HG03521 (cell line): ENCODE measurements around the gene MTHFR.

Experiments used
- ATAC-seq: cut with Tn5 transposase; IDR thresholded peaks from one replicate; pipeline ENCODE4 v1.9.1; 2021; ENCODE audit warnings: mild to moderate bottlenecking, moderate library complexity; ENCODE audit not compliant: unreplicated experiment

MTHFR gene

GRCh38 chr1:11783556-11783955, 22.2 kb downstream of the MTHFR start:
- ATAC-seq: no peak

DNA sequence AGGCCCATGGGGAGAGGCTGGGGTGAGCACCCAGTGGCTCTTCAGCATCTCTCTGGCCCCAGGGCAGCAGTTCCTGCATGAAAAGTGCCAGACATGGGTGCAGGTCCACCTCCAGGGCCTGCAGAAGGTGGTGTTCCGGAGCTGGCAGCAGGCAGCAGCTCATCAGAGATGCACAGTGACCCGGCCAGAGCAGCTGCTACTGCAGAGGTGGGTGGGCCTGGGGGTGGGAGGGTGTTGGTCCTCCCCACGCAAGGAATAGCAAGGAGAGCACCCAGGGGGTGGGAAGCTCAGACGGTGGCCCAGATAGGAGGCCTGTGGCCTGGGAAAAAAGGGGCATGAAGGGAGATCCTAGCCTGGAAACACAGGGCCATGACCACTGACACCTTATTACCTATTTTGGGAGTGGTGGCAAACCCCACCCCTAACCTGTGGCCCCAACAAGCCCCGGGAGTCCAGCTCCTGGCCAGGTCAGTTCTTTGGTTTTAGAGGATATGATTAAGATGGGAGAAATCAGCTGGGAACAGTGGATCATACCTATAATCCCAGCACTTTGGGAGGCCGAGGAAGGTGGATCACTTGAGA, 23.5 kb downstream of the MTHFR start:
- ATAC-seq: no peak

GRCh38 chr1:11781297-11781696, 24.5 kb downstream of the MTHFR start:
- no peak for ATAC-seq

DNA sequence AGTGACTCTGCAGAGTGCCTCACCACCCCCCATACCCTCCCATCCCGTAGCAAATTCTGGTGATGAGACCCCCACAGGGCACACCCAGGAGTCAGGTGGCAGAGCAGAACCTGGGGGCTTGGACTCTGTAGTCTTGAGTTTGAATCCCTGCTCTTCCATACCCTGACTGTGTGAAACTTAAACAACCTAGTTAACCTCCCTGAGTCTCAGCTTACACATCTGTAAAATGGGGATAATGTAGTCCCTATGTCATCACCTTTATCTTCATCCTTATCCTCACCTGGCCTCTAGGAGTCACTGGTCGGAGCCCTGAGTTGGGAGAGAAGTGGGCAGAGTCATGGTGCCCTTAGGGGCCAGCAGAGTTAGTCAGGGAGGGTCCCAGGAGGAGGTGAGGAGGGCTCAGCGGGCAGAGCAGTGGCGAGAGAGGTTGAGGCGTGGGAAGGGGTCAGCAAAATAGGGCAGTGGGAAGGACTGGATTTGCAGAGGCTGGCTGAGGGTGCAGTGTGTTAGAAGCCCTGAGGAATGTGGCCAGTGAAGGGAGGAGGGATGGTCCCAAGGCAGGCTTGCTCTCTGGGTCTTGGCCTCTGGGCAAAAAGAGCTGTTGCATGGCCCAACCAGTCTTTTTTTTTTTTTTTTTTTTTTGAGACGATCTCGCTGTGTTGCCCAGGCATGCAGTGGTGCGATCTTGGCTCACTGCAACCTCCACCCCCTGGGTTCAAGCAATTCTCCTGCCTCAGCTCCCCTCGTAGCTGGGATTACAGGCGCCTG, 25.2 kb downstream of the MTHFR start:
- ATAC-seq: no peak

GRCh38 chr1:11779715-11780379, 25.9 kb downstream of the MTHFR start:
- ATAC-seq: no peak

GRCh38 chr1:11778844-11779623, 26.7 kb downstream of the MTHFR start:
- no peak for ATAC-seq

DNA sequence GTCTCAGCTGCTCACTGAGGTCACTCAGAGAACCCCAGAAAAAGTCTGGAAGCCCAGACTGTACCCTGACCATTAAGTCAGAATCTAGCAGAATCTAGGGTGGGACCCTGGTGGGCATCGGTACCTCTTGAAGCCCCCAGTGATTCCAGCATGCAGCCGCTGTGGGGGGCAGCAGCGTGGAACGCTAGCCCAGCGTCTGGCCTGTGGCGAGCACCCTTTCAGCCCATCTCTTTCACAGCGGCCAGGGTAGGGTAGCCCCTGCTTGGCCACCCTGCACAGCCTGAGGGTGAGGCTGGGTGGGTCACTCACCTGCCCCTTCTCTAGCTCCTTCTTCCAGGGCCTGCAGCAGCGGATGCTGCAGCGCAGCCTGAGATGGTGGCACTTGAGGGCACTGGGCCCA, 27.4 kb downstream of the MTHFR start:
- ATAC-seq: no peak

DNA sequence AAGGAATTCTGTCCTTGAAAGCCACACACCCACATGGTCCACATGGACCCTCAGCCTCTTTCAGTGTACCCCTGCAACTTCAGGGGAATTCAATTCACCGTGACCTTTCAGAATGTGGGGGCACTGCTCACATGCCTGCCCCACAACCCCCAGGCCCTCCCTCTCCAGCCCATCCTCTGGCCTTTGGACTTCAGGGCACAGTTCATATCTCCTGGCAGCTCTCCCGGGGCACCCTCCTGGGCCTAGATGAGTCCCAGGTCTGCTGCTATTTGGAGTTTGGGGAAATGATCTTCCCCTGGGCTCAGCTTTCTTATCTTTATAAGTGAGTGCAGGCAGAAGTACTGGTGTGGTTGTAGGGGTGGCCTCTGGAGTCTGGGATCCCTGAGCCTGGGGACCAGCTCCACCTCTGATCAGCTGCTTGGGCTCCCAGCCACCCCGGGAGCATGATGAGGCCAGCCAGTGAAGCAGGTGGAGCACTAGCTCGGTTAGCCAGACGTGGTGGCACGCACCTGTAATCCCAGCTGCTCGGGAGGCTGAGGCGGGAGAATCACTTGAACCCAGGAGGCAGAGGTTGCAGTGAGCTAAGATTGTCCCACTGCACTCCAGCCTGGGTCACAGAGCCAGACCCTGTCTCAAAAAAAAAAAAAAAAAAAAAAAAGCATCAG, 28.0 kb downstream of the MTHFR start:
- ATAC-seq: no peak

DNA sequence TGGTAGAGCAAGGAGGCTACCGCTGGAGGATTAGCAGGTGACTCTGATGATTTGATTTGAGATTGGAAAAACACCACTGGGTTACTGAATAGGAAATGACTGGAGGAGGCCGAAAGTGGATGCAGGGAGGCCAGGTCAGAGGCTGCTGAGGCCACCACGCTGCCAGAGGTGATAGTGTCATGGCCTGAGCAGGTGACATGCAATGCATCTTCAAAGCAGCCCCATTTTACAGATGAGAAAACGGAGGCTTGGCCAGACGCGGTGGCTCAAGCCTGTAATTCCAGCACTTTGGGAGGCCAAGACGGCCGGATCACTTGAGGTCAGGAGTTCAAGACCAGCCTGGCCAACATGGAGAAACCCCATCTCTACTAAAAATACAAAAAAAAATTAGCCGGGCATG, 31.0 kb downstream of the MTHFR start:
- ATAC-seq: no peak

DNA sequence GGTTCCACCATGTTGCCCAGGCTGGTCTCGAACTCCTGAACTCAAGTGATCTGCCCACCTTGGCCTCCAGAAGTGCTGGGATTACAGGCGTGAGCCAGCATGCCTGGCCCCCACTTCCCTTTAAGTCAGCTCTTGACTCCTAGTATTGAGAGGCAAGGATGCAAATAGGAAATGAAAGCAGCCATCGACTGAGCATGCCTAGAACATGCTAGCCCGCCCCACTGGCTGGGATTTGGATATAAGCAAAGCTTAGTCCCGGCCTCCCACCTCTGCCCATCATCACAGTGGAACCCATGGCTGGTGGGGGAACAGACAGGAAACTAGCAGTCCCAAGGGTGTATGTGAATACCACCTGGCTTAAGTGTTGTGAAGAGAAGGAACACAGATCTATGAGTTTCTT, 33.3 kb downstream of the MTHFR start:
- no peak for ATAC-seq

GRCh38 chr1:11771481-11772043, 34.2 kb downstream of the MTHFR start:
- no peak for ATAC-seq

- ATAC-seq: no peak
These were observed 35.8 kb downstream of the MTHFR start for GRCh38 chr1:11770011-11770410.

DNA sequence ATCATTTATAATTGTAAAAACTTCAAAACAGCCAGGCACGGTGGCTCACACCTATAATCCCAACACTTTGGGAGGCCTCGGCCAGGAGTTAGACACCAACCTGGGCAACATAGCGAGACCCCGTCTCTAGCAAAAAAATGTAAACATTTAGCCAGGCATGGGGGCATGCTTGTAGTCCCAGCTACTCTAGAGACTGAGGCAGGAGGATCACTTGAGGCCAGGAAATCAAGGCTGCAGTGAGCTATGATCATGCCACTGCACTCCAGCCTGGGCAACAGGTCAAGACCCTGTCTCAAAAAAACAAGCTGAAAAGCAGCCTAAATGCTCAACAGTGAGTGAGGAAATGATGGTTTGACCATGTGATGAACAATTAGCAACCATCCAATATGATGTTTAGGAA, 36.5 kb downstream of the MTHFR start:
- ATAC-seq: no peak

- no peak for ATAC-seq
These were observed 36.9 kb downstream of the MTHFR start for GRCh38 chr1:11768821-11769220.

GRCh38 chr1:11767922-11768704, 37.7 kb downstream of the MTHFR start:
- ATAC-seq: no peak

GRCh38 chr1:11766429-11766776, 39.4 kb downstream of the MTHFR start:
- no peak for ATAC-seq

GRCh38 chr1:11765661-11766428, 39.9 kb downstream of the MTHFR start:
- no peak for ATAC-seq

DNA sequence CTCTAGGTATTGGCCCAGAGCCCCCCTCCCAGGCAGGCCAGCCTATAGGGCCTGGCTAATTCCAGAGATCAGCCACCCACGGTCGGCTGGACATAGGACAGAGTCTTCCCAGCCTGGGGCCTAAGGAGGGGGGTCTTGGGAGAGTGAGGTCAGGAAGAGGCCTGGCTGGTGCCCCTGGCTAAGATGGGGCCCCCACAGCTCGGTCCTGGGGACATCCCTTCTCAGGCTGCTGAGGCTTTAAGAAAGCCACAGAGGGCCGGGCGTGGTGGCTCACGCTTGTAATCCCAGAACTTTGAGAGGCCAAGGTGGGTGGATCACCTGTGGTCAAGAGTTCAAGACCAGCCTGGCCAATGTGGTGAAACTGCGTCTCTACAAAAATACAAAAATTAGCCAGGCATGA, 41.2 kb downstream of the MTHFR start:
- no peak for ATAC-seq

GRCh38 chr1:11764115-11764514, 41.6 kb downstream of the MTHFR start:
- ATAC-seq: no peak
